Endothelial cell of umbilical vein (primary cell): Measurements from ENCODE around the gene MAGED1. TPM values are rescaled to one million over a fixed set of nuclear protein-coding genes. Genes with fewer than 3 reads are reported as not detected.

Experiments used
- BruUV-seq: library from RNA; stranded (reverse); fragments of 400-500 nt; replicated peaks from 2 replicates; lab custom pipeline; 2021; lab: Mats Ljungman, UMichigan
- CTCF ChIA-PET: fragments of 300-600, 350-600 bp; sonication (Branson Sonifier 250); formaldehyde crosslinking; loops from one replicate; lab custom pipeline; 2021; ENCODE audit warnings: antibody characterized with exemption, inconsistent platforms; lab: Charles Lee
- POLR2A ChIA-PET: fragments of 300-600, 350-600 bp; sonication (Branson Sonifier 250); formaldehyde crosslinking; loops from one replicate; lab custom pipeline; 2021; ENCODE audit warnings: antibody characterized with exemption, inconsistent platforms; lab: Charles Lee
- DNase-seq: peaks from one replicate; pipeline ENCODE4 v3.0.0-alpha.2; 2011; ENCODE audit warnings: low read depth, low spot score
- FAIRE-seq: peaks from 2 replicates; lab custom pipeline; 2011; peaks lifted over from hg19 to GRCh38; lab: Jason Lieb, UNC
- H2AFZ ChIP-seq: 2 replicates; pipeline ENCODE4 v1.6.0; 2012; ENCODE audit warnings: low read depth, low read length, control low read depth, inconsistent platforms
- H3K27ac ChIP-seq: 2 replicates; pipeline ENCODE4 v1.5.1; 2011; ENCODE audit warnings: low read depth, mild to moderate bottlenecking, control low read depth, low read length, moderate library complexity; ENCODE audit not compliant: insufficient read depth
- H3K27me3 ChIP-seq, 2 experiments: 2 replicates each; pipeline versions ENCODE4 v1.6.0 to v1.6.1; 2011; ENCODE audit warnings: low read length in 2 of 2, mixed read lengths in 1 of 2; ENCODE audit not compliant: control insufficient read depth in 2 of 2, insufficient read depth in 2 of 2
- H3K36me3 ChIP-seq, 2 experiments: 2 replicates in 1 of 2; 3 replicates in 1 of 2; pipeline ENCODE4 v1.5.1; 2011; ENCODE audit warnings: low read length in 2 of 2, mild to moderate bottlenecking in 1 of 2, moderate library complexity in 1 of 2; ENCODE audit not compliant: control insufficient read depth in 2 of 2, insufficient read depth in 2 of 2; ENCODE audit errors: extremely low read depth in 1 of 2
- H3K4me1 ChIP-seq: 3 replicates; pipeline ENCODE4 v1.5.1; 2011; ENCODE audit warnings: mild to moderate bottlenecking, low read length; ENCODE audit not compliant: control insufficient read depth, insufficient read depth; ENCODE audit errors: extremely low read depth
- H3K4me2 ChIP-seq: 2 replicates; pipeline ENCODE4 v1.6.1; 2011; ENCODE audit warnings: low read length, control low read depth, mixed read lengths; ENCODE audit not compliant: insufficient read depth
- H3K4me3 ChIP-seq, 3 experiments: fragments of 200-600 bp in 1 of 3; sonication (generic), shearing (Covaris generic) in 1 of 3; replicated peaks in 1 of 3; 2 replicates each; pipeline ENCODE4 v1.5.1; 2011 to 2016; ENCODE audit warnings: control low read depth in 3 of 3, low read length in 3 of 3, mild to moderate bottlenecking in 2 of 3, inconsistent platforms in 1 of 3, low read depth in 1 of 3, moderate library complexity in 1 of 3; ENCODE audit not compliant: insufficient read depth in 1 of 3
- H3K79me2 ChIP-seq: 2 replicates; pipeline ENCODE4 v1.6.0; 2012; ENCODE audit warnings: low read length, inconsistent platforms; ENCODE audit not compliant: control insufficient read depth, insufficient read depth
- H3K9ac ChIP-seq: replicated peaks from 2 replicates; pipeline ENCODE3; 2011; ENCODE audit warnings: low read length, control low read depth; ENCODE audit not compliant: insufficient read depth; ENCODE audit errors: extremely low read depth
- H3K9me1 ChIP-seq: replicated peaks from 3 replicates; pipeline ENCODE4 v1.6.0; 2011; ENCODE audit warnings: mild to moderate bottlenecking, low read length; ENCODE audit not compliant: control insufficient read depth, insufficient read depth; ENCODE audit errors: extremely low read depth
- H3K9me3 ChIP-seq: replicated peaks from 2 replicates; pipeline ENCODE4 v1.5.1; 2012; ENCODE audit warnings: low read length, inconsistent platforms; ENCODE audit not compliant: control insufficient read depth, insufficient read depth
- H4K20me1 ChIP-seq: replicated peaks from 2 replicates; pipeline ENCODE3; 2011; ENCODE audit warnings: mild to moderate bottlenecking, low read length; ENCODE audit not compliant: control insufficient read depth, insufficient read depth; ENCODE audit errors: extremely low read depth
- CTCF ChIP-seq, 2 donors: IDR thresholded peaks; 1 replicate in 1 of 2; 2 replicates in 1 of 2; pipeline ENCODE4 v1.5.1; 2011; ENCODE audit warnings: low read length in 2 of 2, mild to moderate bottlenecking in 2 of 2, moderate library complexity in 2 of 2, control low read depth in 1 of 2, inconsistent platforms in 1 of 2, low read depth in 1 of 2; ENCODE audit not compliant: insufficient read depth in 1 of 2; ENCODE audit errors: extremely low read depth in 1 of 2
- EZH2 ChIP-seq: IDR thresholded peaks from 2 replicates; pipeline ENCODE4 v1.6.1; 2012; ENCODE audit warnings: borderline replicate concordance, low read depth, mild to moderate bottlenecking, moderate library complexity, low read length, inconsistent platforms; ENCODE audit not compliant: severe bottlenecking
- FOS ChIP-seq: IDR thresholded peaks from 2 replicates; pipeline ENCODE4 v1.6.1; 2011; ENCODE audit warnings: mild to moderate bottlenecking, low read length, moderate library complexity, borderline replicate concordance; ENCODE audit not compliant: insufficient read depth
- GATA2 ChIP-seq: IDR thresholded peaks from 2 replicates; pipeline ENCODE4 v1.7.0; 2011; ENCODE audit warnings: low read depth, mild to moderate bottlenecking, moderate library complexity, mixed read lengths, low read length; ENCODE audit not compliant: insufficient read length, insufficient read depth
- JUN ChIP-seq: IDR thresholded peaks from 2 replicates; pipeline ENCODE4 v1.6.1; 2011; ENCODE audit warnings: borderline replicate concordance, low read depth; ENCODE audit not compliant: insufficient read length, insufficient read depth
- MAX ChIP-seq: IDR thresholded peaks from 2 replicates; pipeline ENCODE4 v1.6.1; 2011; ENCODE audit not compliant: insufficient read depth, insufficient read length
- MYC ChIP-seq: IDR thresholded peaks from one replicate; pipeline ENCODE4 v1.6.1; 2011; ENCODE audit warnings: mild to moderate bottlenecking, low read depth, low read length
- POLR2A ChIP-seq: IDR thresholded peaks from 2 replicates; pipeline ENCODE4 v1.6.1; 2012; ENCODE audit warnings: low read depth, mild to moderate bottlenecking, control low read depth, low read length
- POLR2AphosphoS5 ChIP-seq: IDR thresholded peaks from 2 replicates; pipeline ENCODE4 v1.6.1; 2012; ENCODE audit warnings: low read depth, mild to moderate bottlenecking, control low read depth, low read length, moderate library complexity; ENCODE audit not compliant: insufficient read depth
- dilution Hi-C: fragments of 300-500 bp; cut with MboI; formaldehyde crosslinking; loops from one replicate; pipeline ENCODE4 v1.15.0; 2019; ENCODE audit warnings: low sequenced_read_pairs; ENCODE audit not compliant: extremely low pct_ligation_motif_present
- intact Hi-C: fragments of 100-400 bp; cut with micrococcal nuclease; formaldehyde crosslinking; loops from one replicate; pipeline ENCODE4 v1.10.0; 2022
- polyA plus RNA-seq, 4 experiments: library from polyadenylated mRNA; depleted of rRNA in 3 of 4; stranded (reverse) in 3 of 4; unstranded in 1 of 4; fragments of >200 nt; gene quantifications; 2 replicates each; pipeline versions ENCODE4 v1.2.1 to v1.2.3, GENCODE V29; 2011 to 2012; ENCODE audit warnings: missing spikeins in 1 of 4
- total RNA-seq: library from RNA; stranded (reverse); gene quantifications from 2 replicates; pipeline ENCODE4 v1.2.3, GENCODE V29; 2021

MAGED1 gene
- total and polyA plus RNA-seq, 2 donors (not counting 3 experiments of a cell fraction or from before 2014, with no cell fraction given): 192 to 198 TPM

- Histone ChIP-seq H3K36me3 (no peaks in the 10 kb centered on the region), H3K27me3 (no peaks in the 10 kb centered on the region), H3K27ac (no peak overlapping the region), H3K9me1 (no peaks in the 10 kb centered on the region), H3K4me3 (no peak overlapping the region), H4K20me1 (no peaks in the 10 kb centered on the region), H3K9ac (no peak overlapping the region), H2AFZ (no peak overlapping the region), H3K4me2 (no peak overlapping the region), H3K4me1 (no peaks in the 10 kb centered on the region), H3K79me2 (no peaks in the 10 kb centered on the region), H3K9me3 (no peaks in the 10 kb centered on the region)
- TF ChIP-seq POLR2AphosphoS5: no peak
- no peak for TF ChIP-seq MYC
- TF ChIP-seq FOS: no peak
- no peak for TF ChIP-seq MAX
- TF ChIP-seq CTCF (IDR thresholded peaks at IDR 0.05; ENCODE audit: extremely low read depth in 1 of 2, insufficient read depth in 1 of 2, low read depth in 1 of 2, low read length in 2 of 2): no peak
- TF ChIP-seq GATA2: no peak
- no peak for TF ChIP-seq JUN
- TF ChIP-seq EZH2: no peak
- TF ChIP-seq POLR2A: no peak
- no TSS peak for BruUV-seq
- DNase-seq (no peak), FAIRE-seq (no peak)
- intact Hi-C loops: no loop called here
- POLR2A ChIA-PET: no interaction called here
- dilution Hi-C loops: no loop called here
- CTCF ChIA-PET: no interaction called here
These were observed 37.7 kb upstream of the MAGED1 start for GRCh38 chrX:51855698-51856097.
